GM12878 (cell line): ENCODE measurements around the gene GRK5.

Experiments
- BRCA1 ChIP-seq: IDR thresholded peaks from 2 replicates; pipeline ENCODE4 v1.6.1; 2011; ENCODE audit warnings: low read depth, low read length, improper control_type of control experiment
- CREM ChIP-seq: IDR thresholded peaks from 2 replicates; pipeline ENCODE4 v1.6.1; 2014; ENCODE audit warnings: antibody characterized with exemption, low read depth
- DPF2 ChIP-seq: fragments of 450-650 bp; IDR thresholded peaks from 2 replicates; pipeline ENCODE4 v1.6.1; 2017; ENCODE audit warnings: mild to moderate bottlenecking
- EGR1 ChIP-seq, 2 experiments: IDR thresholded peaks; 1 replicate in 1 of 2; 2 replicates in 1 of 2; pipeline ENCODE4 v1.6.1; 2011 to 2012; ENCODE audit warnings: low read depth in 2 of 2, low read length in 2 of 2, borderline replicate concordance in 1 of 2, mild to moderate bottlenecking in 1 of 2, moderate library complexity in 1 of 2
- ESRRA ChIP-seq: IDR thresholded peaks from 2 replicates; pipeline ENCODE4 v1.6.1; 2012; ENCODE audit warnings: mild to moderate bottlenecking, low read length, improper control_type of control experiment
- FOXM1 ChIP-seq: IDR thresholded peaks from 2 replicates; pipeline ENCODE4 v1.6.1; 2012; ENCODE audit warnings: low read depth, mild to moderate bottlenecking, inconsistent platforms, low read length, moderate library complexity
- PML ChIP-seq: IDR thresholded peaks from 2 replicates; pipeline ENCODE4 v1.6.1; 2012; ENCODE audit warnings: low read length, inconsistent platforms
- POLR2A ChIP-seq: IDR thresholded peaks from 2 replicates; pipeline ENCODE4 v1.6.1; 2011; ENCODE audit warnings: low read depth, mild to moderate bottlenecking, low read length
- POLR2AphosphoS5 ChIP-seq: IDR thresholded peaks from 2 replicates; pipeline ENCODE4 v1.6.1; 2011; ENCODE audit warnings: mild to moderate bottlenecking, low read length, inconsistent platforms
- RB1 ChIP-seq: fragments of 450-650 bp; formaldehyde crosslinking; IDR thresholded peaks from 2 replicates; pipeline ENCODE4 v1.6.1; 2017; ENCODE audit warnings: mild to moderate bottlenecking, borderline replicate concordance
- REST ChIP-seq: IDR thresholded peaks from 2 replicates; pipeline ENCODE4 v1.6.1; 2012; ENCODE audit warnings: mild to moderate bottlenecking, low read depth, low read length
- TF ChIP-seq, protein P1 (sequence below): IDR thresholded peaks from 2 replicates; pipeline ENCODE4 v1.6.1; 2011; ENCODE audit warnings: borderline replicate concordance, low read depth, mild to moderate bottlenecking, moderate library complexity, low read length; ENCODE audit not compliant: insufficient read depth, poor library complexity, severe bottlenecking
- TF ChIP-seq, protein P2 (sequence below), 3 experiments: IDR thresholded peaks in 2 of 3; conservative IDR thresholded peaks in 1 of 3; 2 replicates each; pipeline ENCODE4 v1.5.1; 2011; ENCODE audit warnings: low read depth in 3 of 3, low read length in 3 of 3, mild to moderate bottlenecking in 3 of 3, control low read depth in 2 of 3, moderate library complexity in 2 of 3, inconsistent platforms in 1 of 3, mixed read lengths in 1 of 3; ENCODE audit not compliant: control insufficient read depth in 2 of 3, insufficient read depth in 1 of 3; ENCODE audit errors: extremely low read depth in 1 of 3

GRCh38 chr10:119197921-119198320 is 9.4 kb upstream of the GRK5 start:
- TF ChIP-seq, protein P1, sequence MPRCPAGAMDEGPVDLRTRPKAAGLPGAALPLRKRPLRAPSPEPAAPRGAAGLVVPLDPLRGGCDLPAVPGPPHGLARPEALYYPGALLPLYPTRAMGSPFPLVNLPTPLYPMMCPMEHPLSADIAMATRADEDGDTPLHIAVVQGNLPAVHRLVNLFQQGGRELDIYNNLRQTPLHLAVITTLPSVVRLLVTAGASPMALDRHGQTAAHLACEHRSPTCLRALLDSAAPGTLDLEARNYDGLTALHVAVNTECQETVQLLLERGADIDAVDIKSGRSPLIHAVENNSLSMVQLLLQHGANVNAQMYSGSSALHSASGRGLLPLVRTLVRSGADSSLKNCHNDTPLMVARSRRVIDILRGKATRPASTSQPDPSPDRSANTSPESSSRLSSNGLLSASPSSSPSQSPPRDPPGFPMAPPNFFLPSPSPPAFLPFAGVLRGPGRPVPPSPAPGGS: no peak
- TF ChIP-seq POLR2AphosphoS5 (no peak), ESRRA (no peak), PML (no peak), EGR1 (IDR thresholded peaks at IDR 0.05; ENCODE audit: borderline replicate concordance in 1 of 2, low read depth in 2 of 2, low read length in 2 of 2) (no peak), REST (no peak), DPF2 (no peak), CREM (no peak), FOXM1 (no peak), BRCA1 (no peak), RB1 (no peak), POLR2A (no peak)
- TF ChIP-seq, protein P2, sequence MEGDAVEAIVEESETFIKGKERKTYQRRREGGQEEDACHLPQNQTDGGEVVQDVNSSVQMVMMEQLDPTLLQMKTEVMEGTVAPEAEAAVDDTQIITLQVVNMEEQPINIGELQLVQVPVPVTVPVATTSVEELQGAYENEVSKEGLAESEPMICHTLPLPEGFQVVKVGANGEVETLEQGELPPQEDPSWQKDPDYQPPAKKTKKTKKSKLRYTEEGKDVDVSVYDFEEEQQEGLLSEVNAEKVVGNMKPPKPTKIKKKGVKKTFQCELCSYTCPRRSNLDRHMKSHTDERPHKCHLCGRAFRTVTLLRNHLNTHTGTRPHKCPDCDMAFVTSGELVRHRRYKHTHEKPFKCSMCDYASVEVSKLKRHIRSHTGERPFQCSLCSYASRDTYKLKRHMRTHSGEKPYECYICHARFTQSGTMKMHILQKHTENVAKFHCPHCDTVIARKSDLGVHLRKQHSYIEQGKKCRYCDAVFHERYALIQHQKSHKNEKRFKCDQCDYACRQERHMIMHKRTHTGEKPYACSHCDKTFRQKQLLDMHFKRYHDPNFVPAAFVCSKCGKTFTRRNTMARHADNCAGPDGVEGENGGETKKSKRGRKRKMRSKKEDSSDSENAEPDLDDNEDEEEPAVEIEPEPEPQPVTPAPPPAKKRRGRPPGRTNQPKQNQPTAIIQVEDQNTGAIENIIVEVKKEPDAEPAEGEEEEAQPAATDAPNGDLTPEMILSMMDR (IDR thresholded peaks at IDR 0.05 in 2 of 3, conservative IDR thresholded peaks at IDR 0.05 in 1 of 3; ENCODE audit: control insufficient read depth in 2 of 3, extremely low read depth in 1 of 3, insufficient read depth in 1 of 3, low read depth in 3 of 3, low read length in 3 of 3): no peak
